H9 (cell line): ENCODE measurements around the gene DLG2. TPM values are rescaled to one million over a fixed set of nuclear protein-coding genes. Genes with fewer than 3 reads are reported as not detected.

Experiments
- DNase-seq: peaks from one replicate; pipeline ENCODE4 v3.0.0-alpha.2; 2017
- H2AFZ ChIP-seq: one replicate; pipeline ENCODE4 v1.6.1; 2013; ENCODE audit warnings: mild to moderate bottlenecking, low read length, control low read depth, moderate library complexity
- H2AK5ac ChIP-seq: 2 replicates; pipeline ENCODE4 v1.6.1; 2013; ENCODE audit warnings: low read length, control low read depth, mixed read lengths; ENCODE audit not compliant: insufficient read length
- H2BK120ac ChIP-seq: one replicate; pipeline ENCODE4 v1.6.1; 2013; ENCODE audit warnings: low read depth, mild to moderate bottlenecking, low read length, control low read depth, inconsistent platforms; ENCODE audit not compliant: poor library complexity, severe bottlenecking
- H2BK12ac ChIP-seq: 2 replicates; pipeline ENCODE4 v1.6.1; 2013; ENCODE audit warnings: low read length, control low read depth, mixed read lengths, low read depth; ENCODE audit not compliant: insufficient read length
- H2BK15ac ChIP-seq: 2 replicates; pipeline ENCODE4 v1.6.1; 2013; ENCODE audit warnings: low read depth, low read length, control low read depth
- H2BK20ac ChIP-seq: one replicate; pipeline ENCODE4 v1.6.1; 2013; ENCODE audit warnings: low read depth, mild to moderate bottlenecking, low read length, control low read depth, inconsistent platforms; ENCODE audit not compliant: poor library complexity, severe bottlenecking
- H2BK5ac ChIP-seq: 2 replicates; pipeline ENCODE4 v1.6.1; 2013; ENCODE audit warnings: low read length, control low read depth, mixed read lengths; ENCODE audit not compliant: insufficient read length
- H3K14ac ChIP-seq: 2 replicates; pipeline ENCODE4 v1.6.1; 2013; ENCODE audit warnings: low read length, control low read depth; ENCODE audit not compliant: insufficient read depth
- H3K18ac ChIP-seq: 2 replicates; pipeline ENCODE4 v1.6.1; 2013; ENCODE audit warnings: low read depth, mild to moderate bottlenecking, mixed read lengths, low read length, control low read depth; ENCODE audit not compliant: insufficient read length
- H3K23ac ChIP-seq: 2 replicates; pipeline ENCODE4 v1.6.1; 2013; ENCODE audit warnings: low read length, control low read depth, mixed read lengths, low read depth; ENCODE audit not compliant: insufficient read length
- H3K23me2 ChIP-seq: 2 replicates; pipeline ENCODE4 v1.6.1; 2013; ENCODE audit warnings: low read depth, mild to moderate bottlenecking, mixed read lengths, low read length, control low read depth; ENCODE audit not compliant: insufficient read length, poor library complexity, severe bottlenecking
- H3K27ac ChIP-seq: 2 replicates; pipeline ENCODE4 v1.5.1; 2013; ENCODE audit warnings: low read length, control low read depth, mixed read lengths, low read depth; ENCODE audit not compliant: insufficient read length
- H3K27me3 ChIP-seq: 2 replicates; pipeline ENCODE4 v1.6.1; 2013; ENCODE audit warnings: low read length, control low read depth, inconsistent platforms; ENCODE audit not compliant: insufficient read depth
- H3K4ac ChIP-seq: 2 replicates; pipeline ENCODE4 v1.6.1; 2013; ENCODE audit warnings: low read depth, mild to moderate bottlenecking, control low read depth, inconsistent platforms, low read length, moderate library complexity
- H3K4me1 ChIP-seq: 2 replicates; pipeline ENCODE4 v1.6.1; 2013; ENCODE audit warnings: low read length, control low read depth, inconsistent platforms; ENCODE audit not compliant: insufficient read depth
- H3K4me2 ChIP-seq: 2 replicates; pipeline ENCODE4 v1.6.1; 2013; ENCODE audit warnings: low read length, control low read depth, mixed read lengths; ENCODE audit not compliant: insufficient read length, insufficient read depth
- H3K56ac ChIP-seq: 2 replicates; pipeline ENCODE4 v1.6.1; 2013; ENCODE audit warnings: low read depth, mild to moderate bottlenecking, mixed read lengths, low read length, control low read depth; ENCODE audit not compliant: insufficient read length
- H3K79me1 ChIP-seq: 2 replicates; pipeline ENCODE4 v1.6.1; 2013; ENCODE audit warnings: low read depth, mild to moderate bottlenecking, moderate library complexity, low read length, control low read depth, inconsistent platforms; ENCODE audit not compliant: insufficient read depth, poor library complexity, severe bottlenecking
- H3K79me2 ChIP-seq: 2 replicates; pipeline ENCODE4 v1.6.1; 2013; ENCODE audit warnings: low read length, control low read depth, inconsistent platforms; ENCODE audit not compliant: insufficient read depth
- H3K9ac ChIP-seq: 2 replicates; pipeline ENCODE4 v1.6.1; 2013; ENCODE audit warnings: low read length, control low read depth, mixed read lengths; ENCODE audit not compliant: insufficient read length; ENCODE audit errors: extremely low read depth
- H3K9me3 ChIP-seq: one replicate; pipeline ENCODE4 v1.6.1; 2013; ENCODE audit warnings: low read depth, low read length, inconsistent platforms; ENCODE audit not compliant: control insufficient read depth
- H3T11ph ChIP-seq: one replicate; pipeline ENCODE4 v1.6.1; 2013; ENCODE audit warnings: mild to moderate bottlenecking, low read length, control low read depth, inconsistent platforms
- H4K20me1 ChIP-seq: one replicate; pipeline ENCODE4 v1.6.1; 2013; ENCODE audit not compliant: control insufficient read depth, insufficient read length, insufficient read depth
- H4K5ac ChIP-seq: 2 replicates; pipeline ENCODE4 v1.6.1; 2013; ENCODE audit warnings: low read depth, mild to moderate bottlenecking, mixed read lengths, low read length, control low read depth; ENCODE audit not compliant: insufficient read length
- H4K8ac ChIP-seq: replicated peaks from 2 replicates; pipeline ENCODE4 v1.6.1; 2013; ENCODE audit warnings: low read length, control low read depth, mixed read lengths, low read depth; ENCODE audit not compliant: insufficient read length
- H4K91ac ChIP-seq: 2 replicates; pipeline ENCODE4 v1.6.1; 2013; ENCODE audit warnings: low read depth, mild to moderate bottlenecking, moderate library complexity, mixed read lengths, low read length, control low read depth; ENCODE audit not compliant: insufficient read length
- H3K27ac Mint-ChIP-seq, 3 experiments: 2 replicates in 2 of 3; 3 replicates in 1 of 3; pipeline ENCODE4 v1.8.0; 2020 to 2021; ENCODE audit warnings: mixed read lengths in 3 of 3, mild to moderate bottlenecking in 1 of 3, moderate library complexity in 1 of 3
- H3K27me3 Mint-ChIP-seq: 2 replicates; pipeline ENCODE4 v1.8.0; 2021; ENCODE audit warnings: low read depth, mild to moderate bottlenecking, moderate library complexity, mixed read lengths
- H3K36me3 Mint-ChIP-seq, 3 experiments: 2 replicates in 2 of 3; 3 replicates in 1 of 3; pipeline ENCODE4 v1.8.0; 2020 to 2021; ENCODE audit warnings: low read depth in 3 of 3, mixed read lengths in 3 of 3; ENCODE audit not compliant: insufficient read depth in 1 of 3
- H3K4me1 Mint-ChIP-seq, 2 experiments: 2 replicates each; pipeline ENCODE4 v1.8.0; 2020; ENCODE audit warnings: mixed read lengths in 2 of 2
- H3K4me3 Mint-ChIP-seq, 2 experiments: 2 replicates in 1 of 2; 3 replicates in 1 of 2; pipeline ENCODE4 v1.8.0; 2020 to 2021; ENCODE audit warnings: mild to moderate bottlenecking in 2 of 2, mixed read lengths in 2 of 2, moderate library complexity in 1 of 2
- H3K9me3 Mint-ChIP-seq, 2 experiments: 2 replicates in 1 of 2; 3 replicates in 1 of 2; pipeline ENCODE4 v1.8.0; 2020; ENCODE audit warnings: mild to moderate bottlenecking in 2 of 2, mixed read lengths in 2 of 2, moderate library complexity in 1 of 2
- CTCF ChIP-seq: fragments of 200-600 bp; sonication (generic); conservative IDR thresholded peaks from 3 replicates; pipeline ENCODE4 v1.8.0; 2021; ENCODE audit warnings: antibody characterized with exemption, mild to moderate bottlenecking
- whole genome bisulfite sequencing: extraction: QIAGEN DNeasy Blood & Tissue Kit; methylation state at CpG from one replicate; pipeline ENCODE4 v1.1.7; 2013; ENCODE audit warnings: missing lambda C conversion rate, low lambda C conversion rate, mixed read lengths; ENCODE audit not compliant: insufficient read length; ENCODE audit errors: extremely low coverage; 5-methylcytosine and 5-hydroxymethylcytosine counted together
- total RNA-seq: library from RNA; stranded (reverse); gene quantifications from 2 replicates; pipeline ENCODE4 v1.2.1, GENCODE V29; 2021

The DLG2 gene
- total RNA-seq, 1 experiment from 2014 or later: 8.0 TPM

GRCh38 chr11:84714316-84714780, 912.8 kb downstream of the DLG2 start:
- no peaks in the 10 kb centered on the region for H3K79me2 ChIP-seq
- H3K18ac ChIP-seq: no peak overlapping the region
- DNase-seq: peak; percentile 79
- peak; percentile 85 for TF ChIP-seq CTCF
- H4K8ac ChIP-seq: no peak overlapping the region
- H2BK12ac ChIP-seq: no peak overlapping the region
- H3K4me1 ChIP-seq: no peaks in the 10 kb centered on the region
- no peak overlapping the region for H3K27ac ChIP-seq
- no peak overlapping the region for H3K56ac ChIP-seq
- no peak overlapping the region for H3K23ac ChIP-seq
- H2AFZ ChIP-seq: no peak overlapping the region
- no peak overlapping the region for H4K5ac ChIP-seq
- no peak overlapping the region for H2BK5ac ChIP-seq
- H3K9me3 ChIP-seq: no peaks in the 10 kb centered on the region
- H3K4ac ChIP-seq: no peak overlapping the region
- no peak overlapping the region for H4K91ac ChIP-seq
- H2BK15ac ChIP-seq: no peak overlapping the region
- Mint-ChIP-seq H3K9me3 (no peaks in the 10 kb centered on the region), H3K36me3 (no peaks in the 10 kb centered on the region; a peak in 1 of 7 replicates), H3K4me3 (peak overlapping the region in 1 of 2 experiments; percentile 41; a peak in 1 of 5 replicates), H3K4me1 (peaks cover 6 to 13% of the 10 kb centered on the region in 2 experiments), H3K27ac (peak overlapping the region in 1 of 3 experiments; percentile 1; a peak in 1 of 7 replicates), H3K27me3 (peaks cover 15% of the 10 kb centered on the region)
- H2AK5ac ChIP-seq: no peak overlapping the region
- H3K27me3 ChIP-seq: peaks cover 2% of the 10 kb centered on the region; the same call in 1 of the 2 replicates
- H3K9ac ChIP-seq: no peak overlapping the region
- H3K14ac ChIP-seq: no peak overlapping the region
- no peak overlapping the region for H2BK20ac ChIP-seq
- no peaks in the 10 kb centered on the region for H3K79me1 ChIP-seq
- no peaks in the 10 kb centered on the region for H4K20me1 ChIP-seq
- H3K4me2 ChIP-seq: no peak overlapping the region
- no peaks in the 10 kb centered on the region for H3K23me2 ChIP-seq
- H2BK120ac ChIP-seq: no peak overlapping the region
- WGBS: no CpG with 5 or more reads among the region's 1 CpG
- no peak overlapping the region for H3T11ph ChIP-seq
